GM12874 (cell line): Measurements from ENCODE around the gene ZDHHC23.

ENCODE experiments used
- CTCF ChIP-seq: IDR thresholded peaks from 2 replicates; pipeline ENCODE4 v1.5.1; 2011; ENCODE audit warnings: low read depth, mild to moderate bottlenecking, control low read depth, low read length, moderate library complexity; ENCODE audit not compliant: insufficient read depth

Gene ZDHHC23

GRCh38 chr3:113947372-113948014 is at the start of gene ZDHHC23:
Gene ZDHHC23, plus strand, starts transcription at chr3:113948013. Its CDS starts 790 bp downstream, at chr3:113948803.
- no peak for TF ChIP-seq CTCF

- TF ChIP-seq CTCF, result no peak
These were observed 48.9 kb upstream of the ZDHHC23 start for GRCh38 chr3:113898892-113899291.

GRCh38 chr3:113906568-113907140 is 41.2 kb upstream of the ZDHHC23 start:
- no peak for TF ChIP-seq CTCF

- no peak for TF ChIP-seq CTCF
These were observed 39.7 kb upstream of the ZDHHC23 start for GRCh38 chr3:113908133-113908532.

- no peak for TF ChIP-seq CTCF
These were observed 36.8 kb upstream of the ZDHHC23 start for GRCh38 chr3:113910966-113911365.

GRCh38 chr3:113912552-113913236 is 35.1 kb upstream of the ZDHHC23 start:
- peak; percentile 67 for TF ChIP-seq CTCF

- no peak for TF ChIP-seq CTCF
These were observed 33.2 kb upstream of the ZDHHC23 start for GRCh38 chr3:113914646-113915045.
